Bronchial epithelial cell (primary cell): Measurements from ENCODE around the gene TSPAN1. TPM values are rescaled to one million over a fixed set of nuclear protein-coding genes. Genes with fewer than 3 reads are reported as not detected.

ENCODE experiments used
- DNase-seq: peaks from one replicate; pipeline ENCODE4 v3.0.0-alpha.2; 2010; ENCODE audit warnings: low read depth
- FAIRE-seq: peaks from 2 replicates; lab custom pipeline; 2011; peaks lifted over from hg19 to GRCh38; lab: Jason Lieb, UNC
- H3K27me3 ChIP-seq: 2 replicates; pipeline ENCODE4 v1.5.1; 2011; ENCODE audit warnings: low read length; ENCODE audit not compliant: control insufficient read depth, insufficient read depth
- H3K36me3 ChIP-seq: 2 replicates; pipeline ENCODE4 v1.5.1; 2011; ENCODE audit warnings: low read length; ENCODE audit not compliant: control insufficient read depth, insufficient read depth
- H3K4me3 ChIP-seq: 2 replicates; pipeline ENCODE4 v1.5.1; 2011; ENCODE audit warnings: mild to moderate bottlenecking, low read depth, low read length, control low read depth
- CTCF ChIP-seq: IDR thresholded peaks from 2 replicates; pipeline ENCODE4 v1.5.1; 2011; ENCODE audit warnings: mild to moderate bottlenecking, moderate library complexity, low read length, control low read depth, inconsistent platforms; ENCODE audit not compliant: insufficient read depth, severe bottlenecking
- total RNA-seq: library from RNA; depleted of rRNA; stranded (reverse); fragments of >200 nt; gene quantifications from 2 replicates; pipeline ENCODE4 v1.2.1, GENCODE V29; 2014

Gene TSPAN1
- total RNA-seq, 1 donor from 2014 or later = 42.1 TPM

- TF ChIP-seq CTCF = no peak
- H3K4me3 ChIP-seq = peak overlapping the region; percentile 66
- no peak for FAIRE-seq
- no peaks in the 10 kb centered on the region for H3K27me3 ChIP-seq
- H3K36me3 ChIP-seq = no peaks in the 10 kb centered on the region
- peak; percentile 41 for DNase-seq
These were observed 43.0 kb upstream of the TSPAN1 start for GRCh38 chr1:46131712-46132528.

GRCh38 chr1:46132529-46133180, 42.2 kb upstream of the TSPAN1 start, which contains the start of gene PIK3R3:
PIK3R3 (minus strand) TSS chr1:46132629; CDS start chr1:46131952, 677 bp downstream.
- Histone ChIP-seq H3K4me3 (peak within 1 kb of the TSS; percentile 66), H3K27me3 (no peaks in the 10 kb centered on the region), H3K36me3 (no peaks in the 10 kb centered on the region)
- no peak for TF ChIP-seq CTCF
- DNase-seq (peak; percentile 95), FAIRE-seq (no peak)

- no peaks in the 10 kb centered on the region for H3K27me3 ChIP-seq
- H3K36me3 ChIP-seq = no peaks in the 10 kb centered on the region
- no peak for FAIRE-seq
- peak overlapping the region; percentile 66 for H3K4me3 ChIP-seq
- TF ChIP-seq CTCF = no peak
- DNase-seq = no peak
These were observed 41.7 kb upstream of the TSPAN1 start for GRCh38 chr1:46133181-46133658.

- DNase-seq = no peak
These were observed 41.0 kb upstream of the TSPAN1 start for GRCh38 chr1:46133781-46134350.

More at GRCh38 chr1:46133781-46134350, 41.0 kb upstream of the TSPAN1 start:
- no peak for FAIRE-seq
- Histone ChIP-seq H3K36me3 (no peaks in the 10 kb centered on the region), H3K27me3 (no peaks in the 10 kb centered on the region), H3K4me3 (no peak overlapping the region)
- no peak for TF ChIP-seq CTCF
